Measurements from ENCODE around the gene AUTS2. TPM values are rescaled to one million over a fixed set of nuclear protein-coding genes. Genes with fewer than 3 reads are reported as not detected.

AUTS2 gene
- total RNA-seq, 6 donors from 2014 or later, result 38.9 to 151 (median 55.8) TPM

- TF ChIP-seq, protein P1, sequence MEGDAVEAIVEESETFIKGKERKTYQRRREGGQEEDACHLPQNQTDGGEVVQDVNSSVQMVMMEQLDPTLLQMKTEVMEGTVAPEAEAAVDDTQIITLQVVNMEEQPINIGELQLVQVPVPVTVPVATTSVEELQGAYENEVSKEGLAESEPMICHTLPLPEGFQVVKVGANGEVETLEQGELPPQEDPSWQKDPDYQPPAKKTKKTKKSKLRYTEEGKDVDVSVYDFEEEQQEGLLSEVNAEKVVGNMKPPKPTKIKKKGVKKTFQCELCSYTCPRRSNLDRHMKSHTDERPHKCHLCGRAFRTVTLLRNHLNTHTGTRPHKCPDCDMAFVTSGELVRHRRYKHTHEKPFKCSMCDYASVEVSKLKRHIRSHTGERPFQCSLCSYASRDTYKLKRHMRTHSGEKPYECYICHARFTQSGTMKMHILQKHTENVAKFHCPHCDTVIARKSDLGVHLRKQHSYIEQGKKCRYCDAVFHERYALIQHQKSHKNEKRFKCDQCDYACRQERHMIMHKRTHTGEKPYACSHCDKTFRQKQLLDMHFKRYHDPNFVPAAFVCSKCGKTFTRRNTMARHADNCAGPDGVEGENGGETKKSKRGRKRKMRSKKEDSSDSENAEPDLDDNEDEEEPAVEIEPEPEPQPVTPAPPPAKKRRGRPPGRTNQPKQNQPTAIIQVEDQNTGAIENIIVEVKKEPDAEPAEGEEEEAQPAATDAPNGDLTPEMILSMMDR (IDR thresholded peaks at IDR 0.05), result no peak
- TF ChIP-seq POLR2AphosphoS5 (IDR thresholded peaks at IDR 0.05) (no peak), EP300 (IDR thresholded peaks at IDR 0.05) (no peak), POLR2A (IDR thresholded peaks at IDR 0.05) (no peak)
- Histone ChIP-seq H3K27me3 (no peaks in the 10 kb centered on the region), H3K9me3 (no peaks in the 10 kb centered on the region), H3K36me3 (no peaks in the 10 kb centered on the region), H3K4me3 (no peak overlapping the region), H3K27ac (no peak overlapping the region), H3K4me1 (peaks cover 0 to 7% (median 0%) of the 10 kb centered on the region in 4 donors)
- WGBS, 2 donors, result 59 to 60% methylated on average over 4 of the region's 4 CpGs
- DNase-seq (no peak), ATAC-seq (ENCODE audit: low FRiP score in 2 of 2) (no peak)
Observed at GRCh38 chr7:69844264-69844868, 246.1 kb downstream of the AUTS2 start.

DNA sequence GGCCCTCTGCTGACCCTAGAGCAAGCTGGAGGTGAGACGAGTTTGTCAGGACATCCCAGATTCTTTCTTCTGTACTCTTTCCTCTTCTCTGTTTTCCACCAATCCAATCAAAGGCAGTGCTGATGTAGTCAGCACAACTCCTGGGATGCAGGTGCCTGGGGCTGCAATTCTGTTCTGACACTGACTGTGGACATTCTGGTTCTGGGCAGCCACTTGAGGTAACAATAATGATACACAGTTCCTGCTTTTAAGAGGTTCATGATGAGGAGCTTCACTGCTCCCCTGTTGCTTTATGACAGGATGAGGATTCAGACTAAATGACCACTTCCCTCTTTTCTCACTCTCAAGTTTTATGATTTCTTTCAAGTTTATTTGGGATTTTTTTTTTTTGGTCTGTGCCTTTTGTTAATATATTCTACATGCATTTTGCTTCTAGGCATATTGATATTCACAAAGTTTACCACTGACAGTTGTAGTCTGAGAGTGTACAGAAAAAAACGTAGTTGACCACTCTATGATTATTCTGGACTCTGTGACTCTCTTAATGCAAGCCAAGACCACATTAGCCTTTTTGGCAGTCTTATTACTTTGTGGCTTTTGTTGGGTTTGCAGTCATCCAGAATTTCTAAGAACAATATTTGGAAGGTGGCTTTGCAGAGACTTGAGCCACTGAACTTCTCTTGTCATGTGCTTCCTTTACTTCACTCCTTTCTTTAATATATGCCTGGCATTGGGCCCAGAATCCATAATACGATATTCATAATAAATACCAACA is 247.6 kb downstream of the AUTS2 start:
- Histone ChIP-seq H3K27me3 (no peaks in the 10 kb centered on the region), H3K9me3 (no peaks in the 10 kb centered on the region), H3K4me1 (no peaks in the 10 kb centered on the region), H3K4me3 (no peak overlapping the region), H3K27ac (no peak overlapping the region), H3K36me3 (no peaks in the 10 kb centered on the region)
- no peak for TF ChIP-seq POLR2A (IDR thresholded peaks at IDR 0.05)
- no peak for TF ChIP-seq EP300 (IDR thresholded peaks at IDR 0.05)
- TF ChIP-seq POLR2AphosphoS5 (IDR thresholded peaks at IDR 0.05), result no peak
- TF ChIP-seq, protein P1 (IDR thresholded peaks at IDR 0.05), result no peak
- DNase-seq (no peak), ATAC-seq (ENCODE audit: low FRiP score in 2 of 2) (no peak)
- WGBS, 2 donors, result 67 to 71% methylated on average over 3 of the region's 3 CpGs

GRCh38 chr7:69847921-69848612 is 249.8 kb downstream of the AUTS2 start:
- H3K27ac ChIP-seq, result no peak overlapping the region
- H3K9me3 ChIP-seq, result no peaks in the 10 kb centered on the region
- H3K36me3 ChIP-seq, result no peaks in the 10 kb centered on the region
- ATAC-seq (ENCODE audit: low FRiP score in 2 of 2) (no peak), DNase-seq (no peak)
- no peak overlapping the region for H3K4me3 ChIP-seq
- 64 to 65% methylated on average over 6 of the region's 6 CpGs for WGBS, 2 donors
- H3K27me3 ChIP-seq, result no peaks in the 10 kb centered on the region
- TF ChIP-seq POLR2A (IDR thresholded peaks at IDR 0.05) (no peak), POLR2AphosphoS5 (IDR thresholded peaks at IDR 0.05) (no peak), EP300 (IDR thresholded peaks at IDR 0.05) (no peak)
- TF ChIP-seq, protein P1 (IDR thresholded peaks at IDR 0.05), result no peak
- no peaks in the 10 kb centered on the region for H3K4me1 ChIP-seq

DNA sequence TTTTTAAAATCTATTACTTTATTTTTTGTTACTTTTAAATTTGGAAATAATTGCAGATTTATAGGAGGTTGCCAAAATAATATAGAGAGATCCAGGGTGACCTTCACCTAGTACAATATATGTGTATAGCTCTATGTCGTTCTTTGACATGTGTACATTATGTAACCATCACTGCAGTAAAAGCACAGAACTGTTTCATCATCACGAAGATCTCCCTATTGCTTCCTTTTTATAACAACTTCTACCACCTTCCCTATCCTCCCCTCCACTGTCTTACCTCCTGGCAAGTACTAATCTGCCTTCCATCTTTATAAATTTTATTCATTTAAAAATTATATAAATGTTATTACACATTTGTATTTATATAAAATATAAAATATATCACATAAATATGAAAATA is 251.0 kb downstream of the AUTS2 start:
- TF ChIP-seq POLR2A (IDR thresholded peaks at IDR 0.05) (no peak), POLR2AphosphoS5 (IDR thresholded peaks at IDR 0.05) (no peak)
- TF ChIP-seq, protein P1 (IDR thresholded peaks at IDR 0.05), result no peak
- ATAC-seq (ENCODE audit: low FRiP score in 2 of 2), result no peak
- H3K4me1 ChIP-seq, result no peaks in the 10 kb centered on the region
- 70 to 73% methylated on average over 2 of the region's 2 CpGs for WGBS, 2 donors
- no peaks in the 10 kb centered on the region for H3K27me3 ChIP-seq
- H3K36me3 ChIP-seq, result no peaks in the 10 kb centered on the region
- H3K27ac ChIP-seq, result no peak overlapping the region
- no peak overlapping the region for H3K4me3 ChIP-seq
- H3K9me3 ChIP-seq, result no peaks in the 10 kb centered on the region
- DNase-seq, result no peak
